Endometrial microvascular endothelial cells (primary cell): Measurements from ENCODE around the gene NUAK1. TPM values are rescaled to one million over a fixed set of nuclear protein-coding genes. Genes with fewer than 3 reads are reported as not detected.

Source experiments
- in situ Hi-C: cut with HindIII; loops from 2 replicates; pipeline ENCODE4 v1.10.0; 2017; ENCODE audit warnings: low sequenced_read_pairs, low pct_unique_long_range_greater_than_20kb; ENCODE audit errors: inconsistent ontology term
- total RNA-seq: library from RNA; depleted of rRNA; stranded (reverse); fragments of >200 nt; gene quantifications from one replicate; pipeline ENCODE4 v1.2.3, GENCODE V29; 2015; ENCODE audit errors: inconsistent ontology term

The NUAK1 gene
- total RNA-seq, 1 donor from 2014 or later, result 34.8 TPM

GRCh38 chr12:106134294-106134949 lies 4.3 kb downstream of the NUAK1 start:
- in situ Hi-C loops, result loop anchor here (10.0 kb wide), 1 partner anchor 720 kb away; no protein-coding TSS in a partner anchor

- in situ Hi-C loops, result loop anchor here (10.0 kb wide), 1 partner anchor 719 kb away; no protein-coding TSS in a partner anchor
Measured at GRCh38 chr12:106133136-106134087, 5.3 kb downstream of the NUAK1 start.

GRCh38 chr12:106132175-106133135 lies 6.3 kb downstream of the NUAK1 start:
- in situ Hi-C loops, result loop anchor here (10.0 kb wide), 1 partner anchor 718 kb away; no protein-coding TSS in a partner anchor

- in situ Hi-C loops, result loop anchor here (10.0 kb wide), 1 partner anchor 717 kb away; no protein-coding TSS in a partner anchor
Measured at GRCh38 chr12:106131676-106132075, 7.1 kb downstream of the NUAK1 start.

- in situ Hi-C loops, result loop anchor here (10.0 kb wide), 1 partner anchor 716 kb away; no protein-coding TSS in a partner anchor
Measured at GRCh38 chr12:106130474-106131113, 8.2 kb downstream of the NUAK1 start.

- in situ Hi-C loops, result no loop called here
Measured at GRCh38 chr12:106128585-106129328, 10.0 kb downstream of the NUAK1 start.

GRCh38 chr12:106127338-106128126 lies 11.2 kb downstream of the NUAK1 start:
- in situ Hi-C loops, result no loop called here

- in situ Hi-C loops, result no loop called here
Measured at GRCh38 chr12:106126441-106127337, 12.1 kb downstream of the NUAK1 start.

- in situ Hi-C loops, result no loop called here
Measured at GRCh38 chr12:106125351-106126095, 13.2 kb downstream of the NUAK1 start.

- in situ Hi-C loops, result no loop called here
Measured at GRCh38 chr12:106123551-106124081, 15.1 kb downstream of the NUAK1 start.

- in situ Hi-C loops, result no loop called here
Measured at GRCh38 chr12:106123110-106123509, 15.6 kb downstream of the NUAK1 start.

GRCh38 chr12:106122004-106122403 lies 16.8 kb downstream of the NUAK1 start:
- in situ Hi-C loops, result no loop called here

GRCh38 chr12:106120519-106121105 lies 18.1 kb downstream of the NUAK1 start:
- in situ Hi-C loops, result no loop called here

- in situ Hi-C loops, result no loop called here
Measured at GRCh38 chr12:106119301-106119700, 19.5 kb downstream of the NUAK1 start.
